ENCODE results near the gene C22orf39.

- TF ChIP-seq, protein P1, sequence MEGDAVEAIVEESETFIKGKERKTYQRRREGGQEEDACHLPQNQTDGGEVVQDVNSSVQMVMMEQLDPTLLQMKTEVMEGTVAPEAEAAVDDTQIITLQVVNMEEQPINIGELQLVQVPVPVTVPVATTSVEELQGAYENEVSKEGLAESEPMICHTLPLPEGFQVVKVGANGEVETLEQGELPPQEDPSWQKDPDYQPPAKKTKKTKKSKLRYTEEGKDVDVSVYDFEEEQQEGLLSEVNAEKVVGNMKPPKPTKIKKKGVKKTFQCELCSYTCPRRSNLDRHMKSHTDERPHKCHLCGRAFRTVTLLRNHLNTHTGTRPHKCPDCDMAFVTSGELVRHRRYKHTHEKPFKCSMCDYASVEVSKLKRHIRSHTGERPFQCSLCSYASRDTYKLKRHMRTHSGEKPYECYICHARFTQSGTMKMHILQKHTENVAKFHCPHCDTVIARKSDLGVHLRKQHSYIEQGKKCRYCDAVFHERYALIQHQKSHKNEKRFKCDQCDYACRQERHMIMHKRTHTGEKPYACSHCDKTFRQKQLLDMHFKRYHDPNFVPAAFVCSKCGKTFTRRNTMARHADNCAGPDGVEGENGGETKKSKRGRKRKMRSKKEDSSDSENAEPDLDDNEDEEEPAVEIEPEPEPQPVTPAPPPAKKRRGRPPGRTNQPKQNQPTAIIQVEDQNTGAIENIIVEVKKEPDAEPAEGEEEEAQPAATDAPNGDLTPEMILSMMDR (IDR thresholded peaks at IDR 0.05), result no peak
- TF ChIP-seq POLR2A (IDR thresholded peaks at IDR 0.05) (no peak), EP300 (IDR thresholded peaks at IDR 0.05) (no peak)
Measured at GRCh38 chr22:19464546-19464945, 17.0 kb upstream of the C22orf39 start.
